ENCODE measurements around the gene OMA1. TPM values are rescaled to one million over a fixed set of nuclear protein-coding genes. Genes with fewer than 3 reads are reported as not detected.

OMA1 gene
- polyA plus RNA-seq, 1 donor (not counting 4 experiments of a cell fraction or from before 2014, with no cell fraction given): 16.3 TPM

DNA sequence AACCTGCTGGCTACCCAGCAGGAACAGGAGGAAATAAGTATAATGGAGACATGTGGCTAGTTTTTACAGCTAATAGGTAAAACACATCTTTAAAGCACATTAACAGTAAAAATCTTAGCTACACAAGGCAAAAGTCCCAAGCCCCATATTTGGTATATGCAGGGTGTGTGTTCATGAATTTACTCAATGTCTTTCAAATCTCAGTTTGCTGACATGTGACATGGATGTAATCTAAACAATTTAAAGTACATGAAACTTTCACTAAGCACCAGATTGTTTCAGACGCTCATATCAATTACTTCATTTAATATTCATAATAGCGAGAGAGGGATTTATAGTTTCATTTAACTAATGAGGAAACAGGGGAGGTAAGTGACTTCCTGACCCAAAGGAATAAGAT lies 26.6 kb upstream of the OMA1 start:
- Histone ChIP-seq H3K9me1 (ENCODE audit: control insufficient read depth, extremely low read depth, insufficient read depth, low read length) (no peaks in the 10 kb centered on the region), H3K79me2 (ENCODE audit: control insufficient read depth, insufficient read depth, low read length) (peaks cover 34% of the 10 kb centered on the region), H3K27me3 (ENCODE audit: control insufficient read depth, extremely low read depth, insufficient read depth, low read length) (no peaks in the 10 kb centered on the region), H3K36me3 (ENCODE audit: control insufficient read depth in 2 of 2, extremely low read depth in 1 of 2, insufficient read depth in 2 of 2, low read length in 2 of 2) (no peaks in the 10 kb centered on the region), H3K4me3 (ENCODE audit: control insufficient read depth in 2 of 3, extremely low read depth in 1 of 3, insufficient read depth in 2 of 3, low read depth in 1 of 3, low read length in 3 of 3) (peak overlapping the region in 2 of 3 experiments; percentile 51 to 60), H3K4me2 (ENCODE audit: control insufficient read depth, extremely low read depth, insufficient read depth, low read depth, low read length) (peak overlapping the region; percentile 95), H3K9me3 (ENCODE audit: control insufficient read depth, low read depth, low read length) (no peaks in the 10 kb centered on the region), H4K20me1 (ENCODE audit: control insufficient read depth, extremely low read depth, insufficient read depth, low read length) (no peaks in the 10 kb centered on the region), H3K27ac (ENCODE audit: control insufficient read depth, insufficient read depth, low read length) (peak overlapping the region; percentile 90), H3K9ac (ENCODE audit: control insufficient read depth, extremely low read depth, insufficient read depth, low read length) (peak overlapping the region; percentile 93), H3K4me1 (ENCODE audit: control insufficient read depth, extremely low read depth, insufficient read depth, low read length) (peaks cover 42% of the 10 kb centered on the region), H2AFZ (ENCODE audit: control insufficient read depth, low read length) (no peak overlapping the region)
- FAIRE-seq (no peak), DNase-seq (ENCODE audit: low read depth, low spot score) (no peak)
- no peak for TF ChIP-seq EZH2 (IDR thresholded peaks at IDR 0.05; ENCODE audit: low read length)
- TF ChIP-seq, protein P1, sequence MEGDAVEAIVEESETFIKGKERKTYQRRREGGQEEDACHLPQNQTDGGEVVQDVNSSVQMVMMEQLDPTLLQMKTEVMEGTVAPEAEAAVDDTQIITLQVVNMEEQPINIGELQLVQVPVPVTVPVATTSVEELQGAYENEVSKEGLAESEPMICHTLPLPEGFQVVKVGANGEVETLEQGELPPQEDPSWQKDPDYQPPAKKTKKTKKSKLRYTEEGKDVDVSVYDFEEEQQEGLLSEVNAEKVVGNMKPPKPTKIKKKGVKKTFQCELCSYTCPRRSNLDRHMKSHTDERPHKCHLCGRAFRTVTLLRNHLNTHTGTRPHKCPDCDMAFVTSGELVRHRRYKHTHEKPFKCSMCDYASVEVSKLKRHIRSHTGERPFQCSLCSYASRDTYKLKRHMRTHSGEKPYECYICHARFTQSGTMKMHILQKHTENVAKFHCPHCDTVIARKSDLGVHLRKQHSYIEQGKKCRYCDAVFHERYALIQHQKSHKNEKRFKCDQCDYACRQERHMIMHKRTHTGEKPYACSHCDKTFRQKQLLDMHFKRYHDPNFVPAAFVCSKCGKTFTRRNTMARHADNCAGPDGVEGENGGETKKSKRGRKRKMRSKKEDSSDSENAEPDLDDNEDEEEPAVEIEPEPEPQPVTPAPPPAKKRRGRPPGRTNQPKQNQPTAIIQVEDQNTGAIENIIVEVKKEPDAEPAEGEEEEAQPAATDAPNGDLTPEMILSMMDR (optimal IDR thresholded peaks at IDR 0.05 in 1 of 3, IDR thresholded peaks at IDR 0.05 in 1 of 3, conservative IDR thresholded peaks at IDR 0.05 in 1 of 3; ENCODE audit: extremely low read depth in 1 of 3, insufficient read depth in 2 of 3, low read length in 3 of 3): no peak
- dilution Hi-C loops (cut with MboI; ENCODE audit: extremely low pct_ligation_motif_present, low sequenced_read_pairs): no loop called here

DNA sequence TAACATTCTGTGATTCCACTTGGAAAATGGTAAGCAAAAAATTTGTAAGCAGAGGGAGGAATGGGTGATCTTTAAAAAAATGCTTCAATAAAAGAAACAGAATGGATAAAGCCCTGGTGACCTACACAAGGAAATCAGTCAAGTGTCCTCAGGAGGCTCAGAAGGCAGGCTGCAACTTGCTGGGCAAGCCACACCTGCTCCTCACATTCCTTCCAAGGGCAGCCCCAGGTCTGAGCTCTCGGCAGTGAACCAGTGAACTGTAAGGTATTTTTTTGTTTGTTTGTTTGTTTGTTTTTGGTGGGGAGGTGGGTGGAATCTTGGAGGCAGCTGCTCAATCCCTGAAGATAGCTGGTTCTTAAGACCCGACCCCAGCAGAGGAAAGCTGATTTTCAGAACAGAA lies 26.2 kb upstream of the OMA1 start:
- Histone ChIP-seq H3K27ac (ENCODE audit: control insufficient read depth, insufficient read depth, low read length) (peak overlapping the region; percentile 90), H3K9me1 (ENCODE audit: control insufficient read depth, extremely low read depth, insufficient read depth, low read length) (no peaks in the 10 kb centered on the region), H3K27me3 (ENCODE audit: control insufficient read depth, extremely low read depth, insufficient read depth, low read length) (no peaks in the 10 kb centered on the region), H4K20me1 (ENCODE audit: control insufficient read depth, extremely low read depth, insufficient read depth, low read length) (no peaks in the 10 kb centered on the region), H3K4me2 (ENCODE audit: control insufficient read depth, extremely low read depth, insufficient read depth, low read depth, low read length) (peak overlapping the region; percentile 95), H3K9me3 (ENCODE audit: control insufficient read depth, low read depth, low read length) (no peaks in the 10 kb centered on the region), H3K4me1 (ENCODE audit: control insufficient read depth, extremely low read depth, insufficient read depth, low read length) (peaks cover 37% of the 10 kb centered on the region), H3K79me2 (ENCODE audit: control insufficient read depth, insufficient read depth, low read length) (peaks cover 30% of the 10 kb centered on the region), H3K36me3 (ENCODE audit: control insufficient read depth in 2 of 2, extremely low read depth in 1 of 2, insufficient read depth in 2 of 2, low read length in 2 of 2) (no peaks in the 10 kb centered on the region), H2AFZ (ENCODE audit: control insufficient read depth, low read length) (no peak overlapping the region), H3K9ac (ENCODE audit: control insufficient read depth, extremely low read depth, insufficient read depth, low read length) (peak overlapping the region; percentile 93), H3K4me3 (ENCODE audit: control insufficient read depth in 2 of 3, extremely low read depth in 1 of 3, insufficient read depth in 2 of 3, low read depth in 1 of 3, low read length in 3 of 3) (peak overlapping the region in 2 of 3 experiments; percentile 51 to 60)
- FAIRE-seq (peak; percentile 98), DNase-seq (ENCODE audit: low read depth, low spot score) (no peak)
- TF ChIP-seq EZH2 (IDR thresholded peaks at IDR 0.05; ENCODE audit: low read length): no peak
- TF ChIP-seq, protein P1 (optimal IDR thresholded peaks at IDR 0.05 in 1 of 3, IDR thresholded peaks at IDR 0.05 in 1 of 3, conservative IDR thresholded peaks at IDR 0.05 in 1 of 3; ENCODE audit: extremely low read depth in 1 of 3, insufficient read depth in 2 of 3, low read length in 3 of 3): no peak
- dilution Hi-C loops (cut with MboI; ENCODE audit: extremely low pct_ligation_motif_present, low sequenced_read_pairs): no loop called here

All from keratinocyte (primary cell).